Gastrocnemius medialis (tissue), 4 donors: Measurements from ENCODE around the gene LRRC1.
"Not testable (repeated sequence)": the region's sequence is repeated elsewhere in the genome, so short reads cannot be mapped to it uniquely, and the experiment has no call there.

ENCODE experiments used
- CTCF ChIP-seq, 5 experiments: fragments of 450-650 bp in 3 of 5; fragments of 200-600 bp in 2 of 5; sonication (generic) in 2 of 5; IDR thresholded peaks in 4 of 5; conservative IDR thresholded peaks in 1 of 5; 1 replicate in 4 of 5; 2 replicates in 1 of 5; pipeline ENCODE4 v1.5.1; 2016 to 2019; ENCODE audit warnings: antibody characterized with exemption in 5 of 5, mild to moderate bottlenecking in 3 of 5, moderate library complexity in 3 of 5
- POLR2A ChIP-seq, 2 donors: fragments of 450-650 bp; IDR thresholded peaks; one replicate each; pipeline ENCODE4 v1.6.1; 2017; ENCODE audit warnings: antibody characterized with exemption in 2 of 2, mild to moderate bottlenecking in 2 of 2, moderate library complexity in 2 of 2

DNA sequence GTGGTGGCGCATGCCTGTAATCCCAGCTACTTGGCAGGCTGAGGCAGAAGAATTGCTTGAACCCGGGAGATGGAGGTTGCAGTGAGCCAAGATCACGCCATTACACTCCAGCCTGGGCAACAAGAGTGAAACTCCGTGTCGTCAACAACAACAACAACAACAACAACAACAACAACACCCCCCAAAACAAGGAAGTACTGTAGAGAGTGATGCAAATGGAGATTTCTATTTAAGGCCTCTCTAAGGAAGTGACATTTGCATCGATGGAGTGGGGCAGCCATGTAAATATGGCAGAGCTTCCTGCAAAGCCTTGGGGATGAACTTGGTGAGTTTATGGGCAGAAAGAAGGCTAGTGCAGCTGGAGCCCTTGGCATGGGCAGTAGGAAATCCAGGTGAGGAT lies 12.8 kb downstream of the LRRC1 start:
- not testable (repeated sequence) for TF ChIP-seq CTCF (IDR thresholded peaks at IDR 0.05 in 4 of 5, conservative IDR thresholded peaks at IDR 0.05 in 1 of 5); POLR2A (IDR thresholded peaks at IDR 0.05)
